ENCODE data around the gene ODAD2.

The ODAD2 gene

GRCh38 chr10:27884185-27884641 is 114.7 kb downstream of the ODAD2 start:
- Histone ChIP-seq H3K36me3 (ENCODE audit: control insufficient read depth in 2 of 2, insufficient read depth in 1 of 2, low read length in 2 of 2) (no peaks in the 10 kb centered on the region), H3K27ac (ENCODE audit: extremely low read depth, low read depth, low read length) (no peak overlapping the region), H3K4me3 (ENCODE audit: low read depth, low read length) (no peak overlapping the region), H3K9me3 (ENCODE audit: control insufficient read depth, insufficient read depth, low read depth, low read length) (no peaks in the 10 kb centered on the region), H3K4me1 (ENCODE audit: control insufficient read depth, insufficient read depth, low read length) (no peaks in the 10 kb centered on the region)
- CTCF ChIA-PET = interaction anchor here (0.6 to 0.7 kb wide), 2 partner anchors 85 to 1140 kb away, joined by 3 read pairs; no protein-coding TSS in a partner anchor
- TF ChIP-seq REPIN1 (tag by site-specific recombination; IDR thresholded peaks at IDR 0.05; ENCODE audit: low read depth) (no peak), ZNF366 (tag by site-specific recombination; conservative IDR thresholded peaks at IDR 0.05) (no peak), ZNF10 (tag by site-specific recombination; IDR thresholded peaks at IDR 0.05) (no peak), ZNF621 (tag by site-specific recombination; IDR thresholded peaks at IDR 0.05) (no peak), PRDM6 (tag by site-specific recombination; IDR thresholded peaks at IDR 0.05) (no peak), ZNF792 (tag by site-specific recombination; IDR thresholded peaks at IDR 0.05) (no peak), ZNF174 (tag by site-specific recombination; IDR thresholded peaks at IDR 0.05) (no peak), SP3 (tag by site-specific recombination; IDR thresholded peaks at IDR 0.05) (no peak), WT1 (tag by site-specific recombination; IDR thresholded peaks at IDR 0.05) (no peak), ZNF549 (tag by site-specific recombination; IDR thresholded peaks at IDR 0.05) (no peak), ZNF133 (tag by site-specific recombination; IDR thresholded peaks at IDR 0.05) (no peak), PRDM1 (tag by site-specific recombination; IDR thresholded peaks at IDR 0.05) (no peak), ZNF529 (tag by site-specific recombination; IDR thresholded peaks at IDR 0.05; ENCODE audit: insufficient replicate concordance) (no peak), ATF2 (tag by site-specific recombination; IDR thresholded peaks at IDR 0.05; ENCODE audit: low read depth) (no peak)
- POLR2A ChIA-PET = no interaction called here

- no peak for TF ChIP-seq ZNF169 (tag by site-specific recombination; IDR thresholded peaks at IDR 0.05)
- TF ChIP-seq OVOL3 (tag by site-specific recombination; IDR thresholded peaks at IDR 0.05) = no peak
- Histone ChIP-seq H3K4me3 (ENCODE audit: low read depth, low read length) (no peak overlapping the region), H3K4me1 (ENCODE audit: control insufficient read depth, insufficient read depth, low read length) (no peaks in the 10 kb centered on the region), H3K9me3 (ENCODE audit: control insufficient read depth, insufficient read depth, low read depth, low read length) (no peaks in the 10 kb centered on the region), H3K36me3 (ENCODE audit: control insufficient read depth in 2 of 2, insufficient read depth in 1 of 2, low read length in 2 of 2) (no peaks in the 10 kb centered on the region), H3K27ac (ENCODE audit: extremely low read depth, low read depth, low read length) (no peak overlapping the region)
- ChIA-PET POLR2A (no interaction called here), CTCF (interaction anchor here (0.7 kb wide), 1 partner anchor 19 kb away, joined by 4 read pairs; no protein-coding TSS in a partner anchor)
These were observed 120.6 kb downstream of the ODAD2 start for GRCh38 chr10:27878281-27878680.

- ChIA-PET POLR2A (no interaction called here), CTCF (interaction anchor here (0.6 to 0.8 kb wide), 2 partner anchors 81 to 374 kb away, joined by 3 read pairs; no protein-coding TSS in a partner anchor)
- TF ChIP-seq ZNF18 (tag by site-specific recombination; IDR thresholded peaks at IDR 0.05) (no peak), ZNF248 (tag by site-specific recombination; IDR thresholded peaks at IDR 0.05) (no peak), ZNF792 (tag by site-specific recombination; IDR thresholded peaks at IDR 0.05) (no peak), ZNF280C (tag by site-specific recombination; IDR thresholded peaks at IDR 0.05) (no peak), ZNF600 (tag by site-specific recombination; IDR thresholded peaks at IDR 0.05) (no peak), KLF9 (tag by site-specific recombination; IDR thresholded peaks at IDR 0.05; ENCODE audit: low read depth) (no peak), ZNF324 (tag by site-specific recombination; IDR thresholded peaks at IDR 0.05) (no peak), ZFP3 (tag by site-specific recombination; IDR thresholded peaks at IDR 0.05; ENCODE audit: low read depth) (no peak), HIC1 (tag by site-specific recombination; IDR thresholded peaks at IDR 0.05) (no peak)
These were observed 133.7 kb downstream of the ODAD2 start for GRCh38 chr10:27865221-27865635.

More at GRCh38 chr10:27865221-27865635, 133.7 kb downstream of the ODAD2 start:
- Histone ChIP-seq H3K9me3 (ENCODE audit: control insufficient read depth, insufficient read depth, low read depth, low read length) (no peaks in the 10 kb centered on the region), H3K4me3 (ENCODE audit: low read depth, low read length) (no peak overlapping the region), H3K27ac (ENCODE audit: extremely low read depth, low read depth, low read length) (no peak overlapping the region), H3K4me1 (ENCODE audit: control insufficient read depth, insufficient read depth, low read length) (no peaks in the 10 kb centered on the region), H3K36me3 (ENCODE audit: control insufficient read depth in 2 of 2, insufficient read depth in 1 of 2, low read length in 2 of 2) (no peaks in the 10 kb centered on the region)

Measured in HEK293 (cell line).